HEK293T (cell line): ENCODE results near the gene CLUH.

Experiments
- BHLHE40 ChIP-seq: fragments of 450-650 bp; IDR thresholded peaks from 2 replicates; pipeline ENCODE4 v1.6.1; 2016; ENCODE audit warnings: mild to moderate bottlenecking, moderate library complexity, borderline replicate concordance
- FOXK2 ChIP-seq: fragments of 450-650 bp; IDR thresholded peaks from 2 replicates; pipeline ENCODE4 v1.6.1; 2016; ENCODE audit warnings: mild to moderate bottlenecking
- LEF1 ChIP-seq: fragments of 450-650 bp; IDR thresholded peaks from 2 replicates; pipeline ENCODE4 v1.6.1; 2017; ENCODE audit warnings: mild to moderate bottlenecking, borderline replicate concordance
- NFRKB ChIP-seq: fragments of 450-650 bp; IDR thresholded peaks from 2 replicates; pipeline ENCODE4 v1.6.1; 2016; ENCODE audit warnings: mild to moderate bottlenecking, moderate library complexity
- SP1 ChIP-seq: fragments of 450-650 bp; IDR thresholded peaks from 2 replicates; pipeline ENCODE4 v1.6.1; 2017
- TARDBP ChIP-seq: fragments of 450-650 bp; IDR thresholded peaks from 2 replicates; pipeline ENCODE4 v1.6.1; 2016
- ZNF384 ChIP-seq: fragments of 450-650 bp; IDR thresholded peaks from 2 replicates; pipeline ENCODE4 v1.6.1; 2016

GRCh38 chr17:2710071-2710802 is 1.3 kb downstream of the CLUH start:
- no peak for TF ChIP-seq FOXK2
- TF ChIP-seq TARDBP = no peak
- no peak for TF ChIP-seq ZNF384
- TF ChIP-seq LEF1 = no peak
- no peak for TF ChIP-seq SP1
- TF ChIP-seq NFRKB = no peak
- TF ChIP-seq BHLHE40 = no peak
